Suprapubic skin (tissue), 4 donors: ENCODE results near the gene PARP16. TPM values are rescaled to one million over a fixed set of nuclear protein-coding genes. Genes with fewer than 3 reads are reported as not detected.

Experiments used
- DNase-seq, 2 donors: peaks; one replicate each; pipeline ENCODE4 v3.0.0-alpha.2; 2019; ENCODE audit warnings: low spot score in 2 of 2
- H3K27ac ChIP-seq: fragments of 200-600 bp; sonication (generic); one replicate; pipeline ENCODE4 v1.5.1; 2019
- H3K27me3 ChIP-seq: fragments of 200-600 bp; sonication (generic); one replicate; pipeline ENCODE4 v1.5.1; 2019
- H3K36me3 ChIP-seq: fragments of 200-600 bp; sonication (generic); one replicate; pipeline ENCODE4 v1.5.1; 2019
- H3K4me1 ChIP-seq: fragments of 200-600 bp; sonication (generic); one replicate; pipeline ENCODE4 v1.5.1; 2019
- H3K4me3 ChIP-seq: fragments of 200-600 bp; sonication (generic); one replicate; pipeline ENCODE4 v1.5.1; 2019; ENCODE audit warnings: mild to moderate bottlenecking
- H3K9me3 ChIP-seq: fragments of 200-600 bp; sonication (generic); one replicate; pipeline ENCODE4 v1.5.1; 2019
- CTCF ChIP-seq, 2 donors: fragments of 200-600 bp in 1 of 2; fragments of 450-650 bp in 1 of 2; sonication (generic) in 1 of 2; IDR thresholded peaks; one replicate each; pipeline ENCODE4 v1.5.1; 2016 to 2019; ENCODE audit warnings: antibody characterized with exemption in 2 of 2, mild to moderate bottlenecking in 1 of 2, moderate library complexity in 1 of 2
- EP300 ChIP-seq: sonication (generic); formaldehyde crosslinking; IDR thresholded peaks from one replicate; pipeline ENCODE4 v1.6.1; 2017; ENCODE audit warnings: antibody characterized with exemption
- POLR2A ChIP-seq, 2 donors: fragments of 450-650 bp; IDR thresholded peaks; one replicate each; pipeline ENCODE4 v1.6.1; 2017; ENCODE audit warnings: antibody characterized with exemption in 2 of 2, mild to moderate bottlenecking in 2 of 2, moderate library complexity in 2 of 2
- POLR2AphosphoS5 ChIP-seq, 3 donors: sonication (generic); formaldehyde crosslinking; IDR thresholded peaks; one replicate each; pipeline ENCODE4 v1.6.1; 2017; ENCODE audit warnings: antibody characterized with exemption in 3 of 3
- WGBS: methylation state at CpG from one replicate; pipeline ENCODE4 v1.1.5; 2018; 5-methylcytosine and 5-hydroxymethylcytosine counted together
- total RNA-seq, 4 donors: library from RNA; depleted of rRNA; stranded (reverse); fragments of >200 nt; gene quantifications; one replicate each; pipeline ENCODE4 v1.1.0, GENCODE V29; 2016

The PARP16 gene
- total RNA-seq, 4 donors from 2014 or later = 8.2 to 16.7 (median 11.7) TPM

- Histone ChIP-seq H3K4me3 (no peak overlapping the region), H3K27me3 (peaks cover 9% of the 10 kb centered on the region), H3K27ac (no peak overlapping the region), H3K9me3 (no peaks in the 10 kb centered on the region), H3K36me3 (no peaks in the 10 kb centered on the region), H3K4me1 (no peaks in the 10 kb centered on the region)
- TF ChIP-seq POLR2A (IDR thresholded peaks at IDR 0.05) (no peak), CTCF (IDR thresholded peaks at IDR 0.05) (no peak), POLR2AphosphoS5 (IDR thresholded peaks at IDR 0.05) (no peak), EP300 (no peak)
- no peak for DNase-seq
- 78% methylated on average over 31 of the region's 31 CpGs for WGBS
Measured at GRCh38 chr15:65332391-65333147, 45.9 kb upstream of the PARP16 start.

- no peak for TF ChIP-seq CTCF (IDR thresholded peaks at IDR 0.05)
- TF ChIP-seq POLR2A (IDR thresholded peaks at IDR 0.05) = no peak
- no peak for TF ChIP-seq EP300
- no peak for TF ChIP-seq POLR2AphosphoS5 (IDR thresholded peaks at IDR 0.05)
- H3K4me3 ChIP-seq = no peak overlapping the region
- H3K9me3 ChIP-seq = no peaks in the 10 kb centered on the region
- DNase-seq = no peak
- no peak overlapping the region for H3K27ac ChIP-seq
- peaks cover 5% of the 10 kb centered on the region for H3K27me3 ChIP-seq
- no peaks in the 10 kb centered on the region for H3K4me1 ChIP-seq
- WGBS = 80% methylated on average over 5 of the region's 7 CpGs
- no peaks in the 10 kb centered on the region for H3K36me3 ChIP-seq
Measured at GRCh38 chr15:65331811-65332210, 45.1 kb upstream of the PARP16 start.

- no peak for TF ChIP-seq EP300
- no peak for TF ChIP-seq POLR2AphosphoS5 (IDR thresholded peaks at IDR 0.05)
- TF ChIP-seq POLR2A (IDR thresholded peaks at IDR 0.05) = no peak
- no peak for TF ChIP-seq CTCF (IDR thresholded peaks at IDR 0.05)
- H3K4me1 ChIP-seq = no peaks in the 10 kb centered on the region
- H3K27me3 ChIP-seq = peaks cover 4% of the 10 kb centered on the region
- no peaks in the 10 kb centered on the region for H3K36me3 ChIP-seq
- WGBS = 94% methylated on average over 18 of the region's 22 CpGs
- H3K9me3 ChIP-seq = no peaks in the 10 kb centered on the region
- H3K27ac ChIP-seq = no peak overlapping the region
- H3K4me3 ChIP-seq = no peak overlapping the region
- no peak for DNase-seq
Measured at GRCh38 chr15:65330934-65331645, 44.4 kb upstream of the PARP16 start.

GRCh38 chr15:65329984-65330735 lies 43.5 kb upstream of the PARP16 start:
- DNase-seq = no peak
- WGBS = 79% methylated on average over 7 of the region's 18 CpGs
- Histone ChIP-seq H3K9me3 (no peaks in the 10 kb centered on the region), H3K4me3 (no peak overlapping the region), H3K36me3 (no peaks in the 10 kb centered on the region), H3K27ac (no peak overlapping the region), H3K27me3 (no peaks in the 10 kb centered on the region), H3K4me1 (no peaks in the 10 kb centered on the region)
- TF ChIP-seq EP300 (no peak), CTCF (IDR thresholded peaks at IDR 0.05) (no peak), POLR2A (IDR thresholded peaks at IDR 0.05) (no peak), POLR2AphosphoS5 (IDR thresholded peaks at IDR 0.05) (no peak)
